WI38 (cell line): ENCODE results near the gene NDUFAF2.

Source experiments
- H3K4me3 ChIP-seq: 2 replicates; pipeline ENCODE4 v1.5.1; 2011; ENCODE audit warnings: low read depth, mild to moderate bottlenecking, control low read depth, low read length
- CTCF ChIP-seq: IDR thresholded peaks from 2 replicates; pipeline ENCODE4 v1.5.1; 2012; ENCODE audit warnings: low read depth, mild to moderate bottlenecking, control low read depth, low read length

Gene NDUFAF2

GRCh38 chr5:60943624-60944023 lies 1.4 kb upstream of the NDUFAF2 start:
- TF ChIP-seq CTCF: no peak
- no peak overlapping the region for H3K4me3 ChIP-seq

- no peak for TF ChIP-seq CTCF
- peak overlapping the region; percentile 90 for H3K4me3 ChIP-seq
Measured at GRCh38 chr5:60945813-60946187, 795 bp downstream of the NDUFAF2 start.

GRCh38 chr5:60948738-60949137 lies 3.7 kb downstream of the NDUFAF2 start:
- H3K4me3 ChIP-seq: no peak overlapping the region
- no peak for TF ChIP-seq CTCF

GRCh38 chr5:60955239-60955638 lies 10.2 kb downstream of the NDUFAF2 start:
- H3K4me3 ChIP-seq: no peak overlapping the region
- no peak for TF ChIP-seq CTCF

GRCh38 chr5:60958088-60958487 lies 13.1 kb downstream of the NDUFAF2 start:
- no peak for TF ChIP-seq CTCF
- no peak overlapping the region for H3K4me3 ChIP-seq

- no peak overlapping the region for H3K4me3 ChIP-seq
- no peak for TF ChIP-seq CTCF
Measured at GRCh38 chr5:60958712-60959111, 13.7 kb downstream of the NDUFAF2 start.

- no peak for TF ChIP-seq CTCF
- H3K4me3 ChIP-seq: no peak overlapping the region
Measured at GRCh38 chr5:60959156-60959555, 14.2 kb downstream of the NDUFAF2 start.
